WTC11 (cell line): Measurements from ENCODE around the gene TCOF1. TPM values are rescaled to one million over a fixed set of nuclear protein-coding genes. Genes with fewer than 3 reads are reported as not detected.

Experiments
- ATAC-seq: fragments of 200-7000 bp; cut with Tn5 transposase; 2 replicates; pipeline ENCODE4 v1.10.0; 2021; ENCODE audit warnings: mild to moderate bottlenecking, moderate library complexity
- CTCF ChIA-PET: fragments of 300-600 bp; sonication (Branson Sonifier 250); formaldehyde crosslinking; loops from one replicate; lab custom pipeline; 2021; ENCODE audit warnings: antibody characterized with exemption; lab: Charles Lee
- POLR2A ChIA-PET: fragments of 350-600 bp; sonication (Branson Sonifier 250); formaldehyde crosslinking; loops from one replicate; lab custom pipeline; 2021; ENCODE audit warnings: antibody characterized with exemption; lab: Charles Lee
- DNase-seq: peaks from one replicate; pipeline ENCODE4 v3.0.0; 2021; ENCODE audit warnings: low spot score
- H3K27ac Mint-ChIP-seq: 2 replicates; pipeline ENCODE4 v1.8.0; 2021; ENCODE audit warnings: mixed read lengths
- H3K27me3 Mint-ChIP-seq: 2 replicates; pipeline ENCODE4 v1.8.0; 2021; ENCODE audit warnings: low read depth, mild to moderate bottlenecking, moderate library complexity, mixed read lengths
- H3K36me3 Mint-ChIP-seq: 2 replicates; pipeline ENCODE4 v1.8.0; 2021; ENCODE audit warnings: mixed read lengths
- H3K4me1 Mint-ChIP-seq: 2 replicates; pipeline ENCODE4 v1.8.0; 2022; ENCODE audit warnings: mixed read lengths
- H3K4me3 Mint-ChIP-seq: 2 replicates; pipeline ENCODE4 v1.8.0; 2021; ENCODE audit warnings: mild to moderate bottlenecking, moderate library complexity, mixed read lengths
- H3K9me3 Mint-ChIP-seq: 2 replicates; pipeline ENCODE4 v1.8.0; 2021; ENCODE audit warnings: mixed read lengths
- ARID4B ChIP-seq: sonication (generic); formaldehyde crosslinking; IDR thresholded peaks from 2 replicates; pipeline ENCODE4 v1.8.0; 2023; ENCODE audit warnings: missing genetic modification reagents, mild to moderate bottlenecking, borderline replicate concordance
- JAZF1 ChIP-seq: fragments of 250-450 bp; sonication (Bioruptor Pico); IDR thresholded peaks from 2 replicates; pipeline ENCODE4 v1.9.0; 2021; ENCODE audit warnings: moderate library complexity, mild to moderate bottlenecking, inconsistent platforms
- JUN ChIP-seq: sonication (generic); formaldehyde crosslinking; IDR thresholded peaks from 2 replicates; pipeline ENCODE4 v1.8.0; 2023; ENCODE audit warnings: mild to moderate bottlenecking, missing genetic modification reagents
- KAT7 ChIP-seq: sonication (generic); formaldehyde crosslinking; IDR thresholded peaks from 2 replicates; pipeline ENCODE4 v1.8.1; 2023; ENCODE audit warnings: missing genetic modification reagents, mild to moderate bottlenecking, borderline replicate concordance
- MLX ChIP-seq: sonication (generic); formaldehyde crosslinking; IDR thresholded peaks from 2 replicates; pipeline ENCODE4 v1.8.1; 2023; ENCODE audit warnings: mild to moderate bottlenecking, missing genetic modification reagents, moderate library complexity
- NFATC4 ChIP-seq: fragments of 250-450 bp; sonication (Bioruptor Pico); IDR thresholded peaks from 2 replicates; pipeline ENCODE4 v1.9.0; 2021; ENCODE audit warnings: mild to moderate bottlenecking
- NR1H2 ChIP-seq: sonication (generic); formaldehyde crosslinking; IDR thresholded peaks from 2 replicates; pipeline ENCODE4 v1.9.0; 2021; ENCODE audit warnings: mild to moderate bottlenecking, moderate library complexity, missing genetic modification reagents
- PRDM15 ChIP-seq: sonication (generic); formaldehyde crosslinking; IDR thresholded peaks from 2 replicates; pipeline ENCODE4 v1.8.0; 2022; ENCODE audit warnings: missing genetic modification reagents
- PRRX2 ChIP-seq: fragments of 250-450 bp; sonication (Bioruptor Pico); IDR thresholded peaks from 2 replicates; pipeline ENCODE4 v1.8.0; 2021; ENCODE audit warnings: mild to moderate bottlenecking
- SMAD3 ChIP-seq: sonication (generic); formaldehyde crosslinking; IDR thresholded peaks from 2 replicates; pipeline ENCODE4 v1.8.0; 2022; ENCODE audit warnings: missing genetic modification reagents, mild to moderate bottlenecking, borderline replicate concordance
- USF2 ChIP-seq: sonication (generic); formaldehyde crosslinking; IDR thresholded peaks from 2 replicates; pipeline ENCODE4 v1.8.1; 2023; ENCODE audit warnings: mild to moderate bottlenecking, missing genetic modification reagents, moderate library complexity
- ZNF232 ChIP-seq: sonication (generic); formaldehyde crosslinking; IDR thresholded peaks from 2 replicates; pipeline ENCODE4 v1.8.0; 2022; ENCODE audit warnings: mild to moderate bottlenecking, missing genetic modification reagents
- ZNF317 ChIP-seq: sonication (generic); formaldehyde crosslinking; IDR thresholded peaks from 2 replicates; pipeline ENCODE4 v1.8.1; 2023; ENCODE audit warnings: low read depth, mild to moderate bottlenecking, moderate library complexity, missing genetic modification reagents, borderline replicate concordance
- ZNF396 ChIP-seq: fragments of 250-450 bp; sonication (Bioruptor Pico); IDR thresholded peaks from 2 replicates; pipeline ENCODE4 v1.8.0; 2021; ENCODE audit warnings: mild to moderate bottlenecking, moderate library complexity, borderline replicate concordance
- ZNF416 ChIP-seq: fragments of 250-450 bp; sonication (Bioruptor Pico); IDR thresholded peaks from 2 replicates; pipeline ENCODE4 v1.9.0; 2021; ENCODE audit warnings: mild to moderate bottlenecking, inconsistent platforms
- total RNA-seq: library from RNA; stranded (reverse); gene quantifications from 3 replicates; pipeline ENCODE4 v1.2.3, GENCODE V29; 2021
- TF ChIP-seq, protein P1 (sequence below): fragments of 250-450 bp; sonication (Bioruptor Pico); IDR thresholded peaks from 2 replicates; pipeline ENCODE4 v1.8.0; 2021; ENCODE audit warnings: mild to moderate bottlenecking
- TF ChIP-seq, protein P2 (sequence below): sonication (generic); formaldehyde crosslinking; IDR thresholded peaks from 2 replicates; pipeline ENCODE4 v1.8.1; 2022; ENCODE audit warnings: low read depth, mild to moderate bottlenecking, moderate library complexity, missing genetic modification reagents, borderline replicate concordance
- TF ChIP-seq, protein P3 (sequence below): fragments of 250-450 bp; sonication (Bioruptor Pico); IDR thresholded peaks from 2 replicates; pipeline ENCODE4 v1.9.0; 2021; ENCODE audit warnings: mild to moderate bottlenecking, borderline replicate concordance

The TCOF1 gene
- total RNA-seq, 1 experiment from 2014 or later = 174 TPM

DNA sequence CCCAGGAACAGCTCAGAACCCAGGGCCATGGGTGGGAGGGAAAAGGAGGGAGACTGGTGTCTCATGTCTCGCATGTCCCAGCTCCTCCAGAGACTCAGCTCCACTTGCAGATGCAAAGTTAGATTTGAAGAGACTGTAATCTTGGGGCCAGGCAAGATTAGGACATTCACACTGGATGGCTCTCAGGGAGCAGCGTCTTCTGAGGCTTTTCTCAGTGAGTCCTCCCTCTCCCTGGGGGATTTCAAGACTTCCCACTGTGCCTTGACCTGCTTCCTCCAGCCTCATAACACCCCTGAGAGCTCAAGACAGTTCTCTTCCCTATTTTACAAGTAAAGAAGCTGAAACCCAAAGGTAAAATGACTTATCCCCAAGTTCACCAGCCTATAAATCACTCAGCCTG is 10.5 kb upstream of the TCOF1 start:
- ChIA-PET POLR2A (no interaction called here), CTCF (interaction anchor here (0.6 to 1.6 kb wide), 3 partner anchors 45 to 80 kb away, joined by 3 to 7 read pairs (median 4); partner anchors contain the start of gene ARSI)
- no peaks in the 10 kb centered on the region for H3K9me3 Mint-ChIP-seq
- H3K36me3 Mint-ChIP-seq = no peaks in the 10 kb centered on the region
- no peak overlapping the region for H3K4me3 Mint-ChIP-seq
- TF ChIP-seq ZNF416 (CRISPR knock-in tag) (no peak), NR1H2 (CRISPR knock-in tag) (no peak)
- H3K27me3 Mint-ChIP-seq = no peaks in the 10 kb centered on the region
- DNase-seq = no peak
- no peak overlapping the region for H3K27ac Mint-ChIP-seq
- peaks cover 13% of the 10 kb centered on the region for H3K4me1 Mint-ChIP-seq
- ATAC-seq = no peak

DNA sequence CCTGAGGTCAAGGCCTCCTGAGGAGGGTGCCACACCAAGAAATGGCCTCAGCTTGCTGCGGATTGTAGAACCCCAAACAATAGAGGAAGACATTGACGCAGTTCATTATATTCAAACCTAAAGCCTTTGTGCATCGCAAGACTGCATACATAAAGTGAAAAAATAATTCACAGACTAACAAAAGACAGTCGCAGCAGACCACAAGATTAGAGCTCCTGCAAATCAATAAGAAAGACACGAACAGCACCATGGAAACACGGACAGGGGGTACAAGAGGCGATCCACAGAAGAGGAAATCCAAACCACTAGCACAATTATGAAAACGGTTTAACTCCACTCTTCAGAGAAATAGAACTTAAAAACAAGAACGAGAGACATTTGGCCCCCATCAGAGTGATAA is 10.0 kb upstream of the TCOF1 start:
- Mint-ChIP-seq H3K27me3 (no peaks in the 10 kb centered on the region), H3K4me1 (peaks cover 13% of the 10 kb centered on the region), H3K27ac (no peak overlapping the region), H3K9me3 (no peaks in the 10 kb centered on the region), H3K36me3 (no peaks in the 10 kb centered on the region), H3K4me3 (no peak overlapping the region)
- ATAC-seq (no peak), DNase-seq (no peak)
- POLR2A ChIA-PET = no interaction called here
- CTCF ChIA-PET = interaction anchor here (0.6 to 1.6 kb wide), 3 partner anchors 45 to 80 kb away, joined by 3 to 7 read pairs (median 4); partner anchors contain the start of gene ARSI
- TF ChIP-seq ARID4B = no peak
- TF ChIP-seq, protein P1, sequence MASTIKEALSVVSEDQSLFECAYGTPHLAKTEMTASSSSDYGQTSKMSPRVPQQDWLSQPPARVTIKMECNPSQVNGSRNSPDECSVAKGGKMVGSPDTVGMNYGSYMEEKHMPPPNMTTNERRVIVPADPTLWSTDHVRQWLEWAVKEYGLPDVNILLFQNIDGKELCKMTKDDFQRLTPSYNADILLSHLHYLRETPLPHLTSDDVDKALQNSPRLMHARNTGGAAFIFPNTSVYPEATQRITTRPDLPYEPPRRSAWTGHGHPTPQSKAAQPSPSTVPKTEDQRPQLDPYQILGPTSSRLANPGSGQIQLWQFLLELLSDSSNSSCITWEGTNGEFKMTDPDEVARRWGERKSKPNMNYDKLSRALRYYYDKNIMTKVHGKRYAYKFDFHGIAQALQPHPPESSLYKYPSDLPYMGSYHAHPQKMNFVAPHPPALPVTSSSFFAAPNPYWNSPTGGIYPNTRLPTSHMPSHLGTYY (CRISPR knock-in tag) = no peak
- TF ChIP-seq PRDM15 (CRISPR knock-in tag) = no peak
- TF ChIP-seq ZNF232 (CRISPR knock-in tag) = no peak
- TF ChIP-seq SMAD3 (CRISPR knock-in tag) = no peak
- no peak for TF ChIP-seq NFATC4 (CRISPR knock-in tag)
- no peak for TF ChIP-seq ZNF317 (CRISPR knock-in tag)
- no peak for TF ChIP-seq ZNF396 (CRISPR knock-in tag)
- TF ChIP-seq MLX (CRISPR knock-in tag) = no peak
- no peak for TF ChIP-seq JAZF1 (CRISPR knock-in tag)
- TF ChIP-seq, protein P2, sequence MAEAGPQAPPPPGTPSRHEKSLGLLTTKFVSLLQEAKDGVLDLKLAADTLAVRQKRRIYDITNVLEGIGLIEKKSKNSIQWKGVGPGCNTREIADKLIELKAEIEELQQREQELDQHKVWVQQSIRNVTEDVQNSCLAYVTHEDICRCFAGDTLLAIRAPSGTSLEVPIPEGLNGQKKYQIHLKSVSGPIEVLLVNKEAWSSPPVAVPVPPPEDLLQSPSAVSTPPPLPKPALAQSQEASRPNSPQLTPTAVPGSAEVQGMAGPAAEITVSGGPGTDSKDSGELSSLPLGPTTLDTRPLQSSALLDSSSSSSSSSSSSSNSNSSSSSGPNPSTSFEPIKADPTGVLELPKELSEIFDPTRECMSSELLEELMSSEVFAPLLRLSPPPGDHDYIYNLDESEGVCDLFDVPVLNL (CRISPR knock-in tag) = no peak
- no peak for TF ChIP-seq NR1H2 (CRISPR knock-in tag)
- TF ChIP-seq ZNF416 (CRISPR knock-in tag) = no peak
- TF ChIP-seq, protein P3, sequence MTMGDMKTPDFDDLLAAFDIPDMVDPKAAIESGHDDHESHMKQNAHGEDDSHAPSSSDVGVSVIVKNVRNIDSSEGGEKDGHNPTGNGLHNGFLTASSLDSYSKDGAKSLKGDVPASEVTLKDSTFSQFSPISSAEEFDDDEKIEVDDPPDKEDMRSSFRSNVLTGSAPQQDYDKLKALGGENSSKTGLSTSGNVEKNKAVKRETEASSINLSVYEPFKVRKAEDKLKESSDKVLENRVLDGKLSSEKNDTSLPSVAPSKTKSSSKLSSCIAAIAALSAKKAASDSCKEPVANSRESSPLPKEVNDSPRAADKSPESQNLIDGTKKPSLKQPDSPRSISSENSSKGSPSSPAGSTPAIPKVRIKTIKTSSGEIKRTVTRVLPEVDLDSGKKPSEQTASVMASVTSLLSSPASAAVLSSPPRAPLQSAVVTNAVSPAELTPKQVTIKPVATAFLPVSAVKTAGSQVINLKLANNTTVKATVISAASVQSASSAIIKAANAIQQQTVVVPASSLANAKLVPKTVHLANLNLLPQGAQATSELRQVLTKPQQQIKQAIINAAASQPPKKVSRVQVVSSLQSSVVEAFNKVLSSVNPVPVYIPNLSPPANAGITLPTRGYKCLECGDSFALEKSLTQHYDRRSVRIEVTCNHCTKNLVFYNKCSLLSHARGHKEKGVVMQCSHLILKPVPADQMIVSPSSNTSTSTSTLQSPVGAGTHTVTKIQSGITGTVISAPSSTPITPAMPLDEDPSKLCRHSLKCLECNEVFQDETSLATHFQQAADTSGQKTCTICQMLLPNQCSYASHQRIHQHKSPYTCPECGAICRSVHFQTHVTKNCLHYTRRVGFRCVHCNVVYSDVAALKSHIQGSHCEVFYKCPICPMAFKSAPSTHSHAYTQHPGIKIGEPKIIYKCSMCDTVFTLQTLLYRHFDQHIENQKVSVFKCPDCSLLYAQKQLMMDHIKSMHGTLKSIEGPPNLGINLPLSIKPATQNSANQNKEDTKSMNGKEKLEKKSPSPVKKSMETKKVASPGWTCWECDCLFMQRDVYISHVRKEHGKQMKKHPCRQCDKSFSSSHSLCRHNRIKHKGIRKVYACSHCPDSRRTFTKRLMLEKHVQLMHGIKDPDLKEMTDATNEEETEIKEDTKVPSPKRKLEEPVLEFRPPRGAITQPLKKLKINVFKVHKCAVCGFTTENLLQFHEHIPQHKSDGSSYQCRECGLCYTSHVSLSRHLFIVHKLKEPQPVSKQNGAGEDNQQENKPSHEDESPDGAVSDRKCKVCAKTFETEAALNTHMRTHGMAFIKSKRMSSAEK = no peak
- TF ChIP-seq USF2 (CRISPR knock-in tag) = no peak
- TF ChIP-seq KAT7 (CRISPR knock-in tag) = no peak
- TF ChIP-seq JUN (CRISPR knock-in tag) = no peak
- no peak for TF ChIP-seq PRRX2 (CRISPR knock-in tag)
